KOPT-K1 (cell line): Measurements from ENCODE around the gene CEP83.
A peak's percentile ranks its signal among the peaks of the same experiment; 100 is the strongest.

ENCODE experiments used
- H3K27ac ChIP-seq: fragments of 200-600 bp; sonication (generic); 2 replicates; pipeline ENCODE4 v1.5.1; 2016; ENCODE audit warnings: antibody characterized with exemption, mild to moderate bottlenecking, low read depth, low read length; ENCODE audit not compliant: poor library complexity, severe bottlenecking
- H3K36me3 ChIP-seq: fragments of 200-600 bp; sonication (generic); 2 replicates; pipeline ENCODE4 v1.5.1; 2017; ENCODE audit warnings: antibody characterized with exemption, mild to moderate bottlenecking, low read length, moderate library complexity; ENCODE audit not compliant: insufficient read depth
- H3K9me3 ChIP-seq: fragments of 200-600 bp; sonication (generic); 2 replicates; pipeline ENCODE4 v1.5.1; 2017; ENCODE audit warnings: antibody characterized with exemption, low read length, mild to moderate bottlenecking; ENCODE audit not compliant: insufficient read depth, poor library complexity, severe bottlenecking

The CEP83 gene

GRCh38 chr12:94459728-94460615, at the start of gene CEP83:
Gene CEP83 (minus strand): TSS chr12:94459867. CDS start chr12:94412490, 47,377 bp downstream.
- Histone ChIP-seq H3K36me3 (peaks cover 5% of the 10 kb centered on the region; the same call in 1 of the 2 replicates), H3K9me3 (peaks cover 6% of the 10 kb centered on the region), H3K27ac (peak within 1 kb of the TSS; percentile 85)

GRCh38 chr12:94509317-94509716, 49.6 kb upstream of the CEP83 start:
- Histone ChIP-seq H3K36me3 (no peaks in the 10 kb centered on the region), H3K9me3 (no peaks in the 10 kb centered on the region), H3K27ac (no peak overlapping the region)

DNA sequence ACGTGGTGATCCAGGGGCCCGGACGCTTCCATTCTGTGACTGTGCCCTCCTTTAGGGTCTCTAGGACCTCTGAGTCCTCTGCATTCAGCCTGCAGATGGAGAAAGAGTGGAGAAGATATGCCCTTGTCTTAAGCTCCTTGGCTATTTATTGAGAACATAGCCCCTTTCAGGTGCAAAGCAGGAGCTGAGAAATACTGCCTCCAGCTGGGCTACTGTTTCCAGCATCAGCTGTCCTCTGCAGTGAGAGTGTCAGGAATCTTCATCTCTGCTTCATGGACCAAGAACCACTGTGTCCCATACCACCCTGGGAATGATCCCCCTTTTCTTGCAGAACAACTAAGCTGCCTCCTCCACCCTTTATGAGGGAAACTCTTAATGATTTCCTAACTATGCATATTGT, 47.8 kb upstream of the CEP83 start:
- no peaks in the 10 kb centered on the region for H3K36me3 ChIP-seq
- H3K9me3 ChIP-seq = no peaks in the 10 kb centered on the region
- no peak overlapping the region for H3K27ac ChIP-seq

DNA sequence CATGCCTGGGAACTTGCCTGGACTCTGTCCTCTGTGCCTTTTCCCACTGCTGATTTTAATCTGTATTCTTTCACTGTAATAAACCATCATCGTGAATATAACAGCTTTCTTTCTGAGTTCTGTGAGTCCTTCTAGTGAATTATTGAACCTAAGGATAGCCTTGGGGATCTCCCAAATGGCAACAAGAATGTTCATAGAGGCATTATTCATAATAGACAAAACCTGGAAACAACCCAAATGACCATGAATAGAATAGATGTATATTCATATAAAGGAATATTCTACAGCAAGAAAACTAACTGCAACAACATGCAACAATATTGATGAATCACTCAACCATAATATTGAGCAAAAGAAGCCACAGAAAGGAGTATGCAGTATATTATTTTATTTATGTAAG, 44.7 kb upstream of the CEP83 start:
- Histone ChIP-seq H3K36me3 (no peaks in the 10 kb centered on the region), H3K27ac (no peak overlapping the region)

DNA sequence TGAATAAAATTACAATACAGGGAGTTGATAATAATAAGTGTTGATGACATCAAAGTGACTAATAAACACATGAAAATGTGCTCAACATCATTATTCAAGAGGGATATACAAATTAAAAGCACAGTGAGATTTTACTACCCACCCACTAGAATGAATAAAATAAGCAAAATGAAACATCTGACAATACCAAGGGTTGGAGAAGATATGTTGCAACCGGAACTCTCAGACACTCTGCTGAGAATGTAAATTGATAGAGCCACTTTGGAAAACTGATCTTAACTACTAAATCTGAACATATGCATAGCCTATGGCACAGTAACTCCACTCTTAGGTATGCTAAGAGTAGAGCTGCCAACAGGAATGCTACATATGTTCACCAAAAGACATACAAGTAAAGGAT, 44.0 kb upstream of the CEP83 start:
- Histone ChIP-seq H3K36me3 (no peaks in the 10 kb centered on the region), H3K9me3 (peaks cover 8% of the 10 kb centered on the region), H3K27ac (no peak overlapping the region)

More for the DNA sequence above, 44.7 kb upstream of the CEP83 start:
- H3K9me3 ChIP-seq = peaks cover 1% of the 10 kb centered on the region

GRCh38 chr12:94500831-94501567, 41.3 kb upstream of the CEP83 start:
- Histone ChIP-seq H3K9me3 (peaks cover 26% of the 10 kb centered on the region), H3K36me3 (no peaks in the 10 kb centered on the region), H3K27ac (no peak overlapping the region)

- Histone ChIP-seq H3K9me3 (peaks cover 26% of the 10 kb centered on the region), H3K27ac (no peak overlapping the region), H3K36me3 (no peaks in the 10 kb centered on the region)
These were observed 39.0 kb upstream of the CEP83 start for GRCh38 chr12:94498698-94499097.

- H3K9me3 ChIP-seq = peaks cover 26% of the 10 kb centered on the region
- no peaks in the 10 kb centered on the region for H3K36me3 ChIP-seq
- no peak overlapping the region for H3K27ac ChIP-seq
These were observed 38.4 kb upstream of the CEP83 start for GRCh38 chr12:94498073-94498472.

DNA sequence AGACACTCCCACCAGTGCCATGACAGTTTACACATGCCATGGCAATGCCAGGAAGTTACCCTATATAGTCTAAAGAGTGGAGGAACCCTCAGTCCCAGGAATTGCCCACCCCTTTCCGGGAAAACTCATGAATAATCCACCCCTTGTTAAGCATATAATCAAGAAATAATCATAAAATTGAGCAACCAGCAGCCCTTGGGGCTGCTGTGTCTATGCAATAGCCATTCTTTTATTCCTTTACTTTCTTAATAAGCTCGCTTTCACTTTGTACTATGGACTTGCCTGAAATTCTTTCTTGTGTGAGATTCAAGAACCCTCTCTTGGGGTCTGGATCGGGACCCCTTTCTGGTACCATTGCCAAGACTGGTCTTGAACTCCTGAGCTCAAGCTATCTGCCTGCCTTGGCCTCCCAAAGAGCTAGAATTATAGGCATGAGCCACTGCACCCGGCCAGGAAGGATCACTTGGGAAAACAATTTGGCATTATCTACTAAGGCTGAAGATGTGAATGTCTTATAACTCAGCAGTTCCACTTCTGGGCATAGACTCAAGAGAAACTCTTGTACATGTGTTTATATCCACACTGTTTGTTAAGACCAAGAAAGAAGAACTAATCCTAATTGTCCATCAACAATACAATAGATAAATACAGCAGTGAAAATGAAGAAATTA, 35.9 kb upstream of the CEP83 start:
- no peak overlapping the region for H3K27ac ChIP-seq
- H3K36me3 ChIP-seq = no peaks in the 10 kb centered on the region
- H3K9me3 ChIP-seq = peaks cover 26% of the 10 kb centered on the region

DNA sequence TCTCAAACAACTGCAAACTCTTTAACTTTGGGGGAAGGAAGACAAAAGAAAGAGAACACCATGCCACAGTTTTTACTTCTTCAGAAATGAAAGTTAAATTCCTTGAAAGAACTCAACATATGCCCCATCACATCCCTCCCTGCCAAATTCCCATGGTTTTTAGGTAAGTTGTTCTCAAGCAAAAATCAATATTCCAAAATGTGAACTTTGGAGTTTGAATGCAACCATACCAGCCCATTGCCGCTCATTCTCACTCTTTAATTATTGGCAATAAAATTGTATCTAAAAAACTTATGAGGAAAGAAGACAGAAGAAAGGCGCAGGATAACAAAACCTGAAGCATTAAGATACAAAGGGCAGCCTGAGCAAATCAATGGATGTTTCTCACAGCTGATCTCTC, 31.8 kb upstream of the CEP83 start:
- Histone ChIP-seq H3K27ac (no peak overlapping the region), H3K9me3 (no peaks in the 10 kb centered on the region), H3K36me3 (no peaks in the 10 kb centered on the region)

DNA sequence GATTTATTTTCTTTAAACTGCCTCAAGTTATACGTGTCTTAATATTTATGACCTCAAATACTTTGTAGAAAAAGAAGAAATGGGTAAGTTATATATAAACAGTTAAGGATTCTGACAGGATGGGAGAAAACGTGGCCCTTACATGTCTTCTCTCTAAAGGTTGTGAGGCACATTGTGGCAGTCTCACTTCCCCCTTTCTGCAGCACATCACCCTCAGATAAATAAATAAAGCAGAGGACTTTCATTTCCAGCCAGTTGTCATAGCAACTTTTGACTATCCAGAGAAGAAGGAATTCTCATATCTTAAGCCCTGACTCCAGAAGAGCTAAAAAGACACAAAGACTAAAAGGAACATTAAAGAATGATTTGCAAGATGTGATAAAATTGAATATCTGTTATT, 28.8 kb upstream of the CEP83 start:
- Histone ChIP-seq H3K27ac (no peak overlapping the region), H3K36me3 (no peaks in the 10 kb centered on the region), H3K9me3 (no peaks in the 10 kb centered on the region)

GRCh38 chr12:94481734-94482133, 22.1 kb upstream of the CEP83 start:
- no peak overlapping the region for H3K27ac ChIP-seq
- no peaks in the 10 kb centered on the region for H3K36me3 ChIP-seq
- no peaks in the 10 kb centered on the region for H3K9me3 ChIP-seq

GRCh38 chr12:94469522-94469921, 9.9 kb upstream of the CEP83 start:
- Histone ChIP-seq H3K36me3 (no peaks in the 10 kb centered on the region), H3K27ac (no peak overlapping the region), H3K9me3 (no peaks in the 10 kb centered on the region)

DNA sequence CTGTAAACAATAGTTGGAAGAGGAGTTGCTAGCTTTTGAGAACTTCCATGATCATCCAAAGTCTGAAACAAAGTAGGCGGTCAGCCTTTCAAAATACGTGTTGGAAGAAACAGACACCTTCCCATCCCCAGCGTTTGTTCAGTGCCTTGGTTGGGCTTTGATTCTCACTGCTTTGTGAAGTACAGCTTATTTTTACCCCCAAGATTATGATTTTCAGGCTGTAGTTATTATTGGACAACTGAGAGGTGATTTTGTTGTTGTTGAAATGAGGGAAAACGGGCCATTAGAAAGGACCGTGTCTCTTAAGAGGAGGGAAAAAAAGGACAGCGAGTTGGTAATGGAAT, 921 bp upstream of the CEP83 start:
- peak overlapping the region; percentile 85 for H3K27ac ChIP-seq
- no peaks in the 10 kb centered on the region for H3K36me3 ChIP-seq
- H3K9me3 ChIP-seq = peaks cover 1% of the 10 kb centered on the region
